ENCODE data around the gene PARP8.

Gene PARP8

DNA sequence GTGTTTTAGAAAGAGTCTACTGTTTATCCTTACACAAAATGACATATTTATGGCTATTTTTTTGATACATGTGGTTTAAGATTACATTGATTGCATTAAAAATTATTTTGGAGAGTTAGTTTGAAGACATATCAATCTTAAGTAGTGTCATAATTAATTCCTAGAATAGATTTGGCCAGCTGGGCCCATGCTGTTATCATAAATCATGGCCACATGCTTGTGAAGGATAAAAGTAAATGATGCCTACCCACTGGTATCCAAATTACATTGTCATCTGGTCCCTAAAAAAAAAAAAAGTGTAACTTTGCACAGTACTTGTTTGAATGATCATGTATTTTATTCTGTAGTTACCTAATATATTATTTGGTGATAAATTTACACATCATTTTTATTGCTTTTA is 96.9 kb downstream of the PARP8 start:
- H3K4me3 ChIP-seq (ENCODE audit: low read depth in 1 of 2, low read length in 2 of 2), result no peak overlapping the region
- no peak overlapping the region for H3K4me2 ChIP-seq (ENCODE audit: insufficient read depth, low read length)
- H3K4me1 ChIP-seq (ENCODE audit: insufficient read depth, low read length), result peaks cover 20% of the 10 kb centered on the region
- no peak overlapping the region for H2AFZ ChIP-seq (ENCODE audit: low read depth, low read length)
- H4K20me1 ChIP-seq (ENCODE audit: insufficient read depth, low read length), result no peaks in the 10 kb centered on the region; the same call in 1 of the 2 replicates
- no peaks in the 10 kb centered on the region for H3K9me3 ChIP-seq (ENCODE audit: insufficient read depth, low read length, severe bottlenecking)
- no peak overlapping the region for H3K27ac ChIP-seq (ENCODE audit: low read length)
- 0 out of 2 replicates have a peak, but pooled peaks cover 5% of the 10 kb centered on the region for H3K79me2 ChIP-seq (ENCODE audit: insufficient read depth, low read length)
- no peak for TF ChIP-seq EZH2 (IDR thresholded peaks at IDR 0.05; ENCODE audit: borderline replicate concordance, low read depth, low read length, severe bottlenecking)
- TF ChIP-seq CTCF (IDR thresholded peaks at IDR 0.05; ENCODE audit: borderline replicate concordance, extremely low read depth, low read length, poor library complexity, severe bottlenecking), result no peak
- peaks cover 32% of the 10 kb centered on the region for H3K36me3 ChIP-seq (ENCODE audit: insufficient read depth, low read length)
- DNase-seq (no peak), ATAC-seq (ENCODE audit: insufficient read depth, low read depth) (no peak)
- no peaks in the 10 kb centered on the region for H3K27me3 ChIP-seq (ENCODE audit: insufficient read depth, low read length, poor library complexity)
- no peak overlapping the region for H3K9ac ChIP-seq (ENCODE audit: low read depth, low read length)

DNA sequence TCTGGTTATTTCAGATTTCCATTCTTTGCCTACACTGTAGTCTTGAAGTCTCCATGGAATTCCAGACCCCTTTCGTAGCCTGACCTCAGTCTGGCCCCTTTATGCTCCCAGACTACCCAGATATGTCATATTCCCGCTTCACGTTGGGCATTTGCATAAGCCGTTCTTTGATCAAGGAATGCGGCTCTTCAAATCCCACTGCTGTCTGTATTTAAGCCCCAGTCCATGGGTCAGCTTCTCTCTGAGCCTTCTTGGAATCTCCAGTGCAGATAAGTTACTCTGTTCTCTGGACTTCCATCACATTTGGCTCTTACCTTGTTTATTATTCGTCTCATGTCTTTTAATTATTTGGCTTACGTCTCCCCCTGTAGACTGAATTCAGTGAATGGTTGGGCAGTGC is 97.4 kb downstream of the PARP8 start:
- no peak overlapping the region for H2AFZ ChIP-seq (ENCODE audit: low read depth, low read length)
- no peak overlapping the region for H3K4me3 ChIP-seq (ENCODE audit: low read depth in 1 of 2, low read length in 2 of 2)
- H3K9me3 ChIP-seq (ENCODE audit: insufficient read depth, low read length, severe bottlenecking), result no peaks in the 10 kb centered on the region
- no peak overlapping the region for H3K27ac ChIP-seq (ENCODE audit: low read length)
- no peaks in the 10 kb centered on the region; the same call in 1 of the 2 replicates for H4K20me1 ChIP-seq (ENCODE audit: insufficient read depth, low read length)
- H3K27me3 ChIP-seq (ENCODE audit: insufficient read depth, low read length, poor library complexity), result no peaks in the 10 kb centered on the region
- H3K9ac ChIP-seq (ENCODE audit: low read depth, low read length), result no peak overlapping the region
- DNase-seq, result no peak
- peaks cover 25% of the 10 kb centered on the region for H3K4me1 ChIP-seq (ENCODE audit: insufficient read depth, low read length)
- peaks cover 32% of the 10 kb centered on the region for H3K36me3 ChIP-seq (ENCODE audit: insufficient read depth, low read length)
- ATAC-seq (ENCODE audit: insufficient read depth, low read depth), result no peak
- H3K79me2 ChIP-seq (ENCODE audit: insufficient read depth, low read length), result 0 out of 2 replicates have a peak, but pooled peaks cover 5% of the 10 kb centered on the region
- TF ChIP-seq CTCF (IDR thresholded peaks at IDR 0.05; ENCODE audit: borderline replicate concordance, extremely low read depth, low read length, poor library complexity, severe bottlenecking), result peak; percentile 24
- no peak for TF ChIP-seq EZH2 (IDR thresholded peaks at IDR 0.05; ENCODE audit: borderline replicate concordance, low read depth, low read length, severe bottlenecking)
- H3K4me2 ChIP-seq (ENCODE audit: insufficient read depth, low read length), result no peak overlapping the region

- no peak for ATAC-seq (ENCODE audit: insufficient read depth, low read depth)
- no peak overlapping the region for H3K9ac ChIP-seq (ENCODE audit: low read depth, low read length)
- no peaks in the 10 kb centered on the region for H3K27me3 ChIP-seq (ENCODE audit: insufficient read depth, low read length, poor library complexity)
- H3K4me2 ChIP-seq (ENCODE audit: insufficient read depth, low read length), result no peak overlapping the region
- no peaks in the 10 kb centered on the region; the same call in 1 of the 2 replicates for H4K20me1 ChIP-seq (ENCODE audit: insufficient read depth, low read length)
- 0 out of 2 replicates have a peak, but pooled peaks cover 2% of the 10 kb centered on the region for H3K79me2 ChIP-seq (ENCODE audit: insufficient read depth, low read length)
- H2AFZ ChIP-seq (ENCODE audit: low read depth, low read length), result no peak overlapping the region
- peaks cover 36% of the 10 kb centered on the region for H3K36me3 ChIP-seq (ENCODE audit: insufficient read depth, low read length)
- no peaks in the 10 kb centered on the region for H3K9me3 ChIP-seq (ENCODE audit: insufficient read depth, low read length, severe bottlenecking)
- DNase-seq, result no peak
- TF ChIP-seq EZH2 (IDR thresholded peaks at IDR 0.05; ENCODE audit: borderline replicate concordance, low read depth, low read length, severe bottlenecking) (no peak), CTCF (IDR thresholded peaks at IDR 0.05; ENCODE audit: borderline replicate concordance, extremely low read depth, low read length, poor library complexity, severe bottlenecking) (no peak)
- no peak overlapping the region for H3K4me3 ChIP-seq (ENCODE audit: low read depth in 1 of 2, low read length in 2 of 2)
- no peak overlapping the region for H3K27ac ChIP-seq (ENCODE audit: low read length)
- peaks cover 31% of the 10 kb centered on the region for H3K4me1 ChIP-seq (ENCODE audit: insufficient read depth, low read length)
Measured at GRCh38 chr5:50766042-50766441, 99.6 kb downstream of the PARP8 start.

Data from DND-41 (cell line).